Breast epithelium (tissue), 4 donors: ENCODE measurements around the gene RUVBL1. TPM values are rescaled to one million over a fixed set of nuclear protein-coding genes. Genes with fewer than 3 reads are reported as not detected.
A peak's percentile ranks its signal among the peaks of the same experiment; 100 is the strongest.

Experiments used
- DNase-seq, 2 donors: peaks; one replicate each; pipeline ENCODE4 v3.0.0-alpha.2; 2019; ENCODE audit warnings: low spot score in 2 of 2
- H3K27ac ChIP-seq, 2 donors: fragments of 200-600 bp; sonication (generic) in 1 of 2; one replicate each; pipeline ENCODE4 v1.5.1; 2016 to 2019; ENCODE audit warnings: mild to moderate bottlenecking in 1 of 2
- H3K27me3 ChIP-seq, 2 donors: fragments of 200-600 bp; sonication (generic) in 1 of 2; one replicate each; pipeline versions ENCODE4 v1.5.1 to v1.6.0; 2017 to 2019; ENCODE audit warnings: control low read depth in 1 of 2, mild to moderate bottlenecking in 1 of 2
- H3K36me3 ChIP-seq: fragments of 200-600 bp; one replicate; pipeline ENCODE4 v1.5.1; 2019
- H3K4me1 ChIP-seq, 2 donors: fragments of 200-600 bp; sonication (generic); one replicate each; pipeline ENCODE4 v1.5.1; 2016 to 2019; ENCODE audit warnings: control low read depth in 1 of 2
- H3K4me3 ChIP-seq, 3 donors: fragments of 200-600 bp; sonication (generic); 1 replicate in 2 of 3; 2 replicates in 1 of 3; pipeline ENCODE4 v1.5.1; 2016 to 2019; ENCODE audit warnings: mild to moderate bottlenecking in 3 of 3, moderate library complexity in 2 of 3
- H3K9me3 ChIP-seq, 2 donors: fragments of 200-600 bp; sonication (generic) in 1 of 2; one replicate each; pipeline ENCODE4 v1.5.1; 2016 to 2019; ENCODE audit warnings: control low read depth in 1 of 2
- POLR2A ChIP-seq: fragments of 450-650 bp; IDR thresholded peaks from one replicate; pipeline ENCODE4 v1.6.1; 2016; ENCODE audit warnings: antibody characterized with exemption, mild to moderate bottlenecking, moderate library complexity
- POLR2AphosphoS5 ChIP-seq, 3 donors: sonication (generic); formaldehyde crosslinking; IDR thresholded peaks; one replicate each; pipeline ENCODE4 v1.6.1; 2017; ENCODE audit warnings: antibody characterized with exemption in 3 of 3
- intact Hi-C: fragments of 100-400 bp; cut with DNase I; formaldehyde crosslinking; loops from one replicate; pipeline ENCODE4 v1.15.1; 2023; ENCODE audit warnings: low total_unique reads
- total RNA-seq, 3 donors: library from RNA; depleted of rRNA; stranded (reverse); fragments of >200 nt; gene quantifications; one replicate each; pipeline ENCODE4 v1.1.0, GENCODE V29; 2016
- TF ChIP-seq, protein P1 (sequence below), 3 donors: fragments of 450-650 bp; IDR thresholded peaks; one replicate each; pipeline ENCODE4 v1.5.1; 2016 to 2017; ENCODE audit warnings: antibody characterized with exemption in 3 of 3, mild to moderate bottlenecking in 3 of 3, moderate library complexity in 3 of 3

The RUVBL1 gene
- total RNA-seq, 3 donors from 2014 or later = 17.8 to 50.5 (median 36.0) TPM

DNA sequence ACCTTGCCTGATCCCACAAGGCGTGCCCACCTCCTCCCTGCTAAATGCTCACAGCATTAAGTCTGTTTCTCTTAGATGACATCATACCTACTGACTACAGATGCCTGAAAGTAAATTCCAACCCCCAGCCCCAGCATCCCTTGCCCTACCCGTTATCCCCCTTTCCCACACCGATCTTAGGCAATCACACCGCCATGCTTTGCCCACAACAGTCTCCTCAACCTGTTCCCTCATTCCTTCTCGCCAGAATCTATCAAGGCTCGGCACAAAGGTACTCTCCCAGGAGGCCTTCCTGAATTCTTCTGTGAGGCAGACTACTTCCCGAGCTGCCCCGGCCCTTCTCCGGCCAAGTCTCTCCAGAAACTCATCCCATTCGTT is 72.2 kb downstream of the RUVBL1 start:
- Histone ChIP-seq H3K9me3 (no peaks in the 10 kb centered on the region), H3K4me3 (peak overlapping the region; percentile 76 to 97 (median 96)), H3K4me1 (peaks cover 0 to 12% of the 10 kb centered on the region in 2 donors), H3K27me3 (no peaks in the 10 kb centered on the region), H3K27ac (peak overlapping the region; percentile 92 to 96), H3K36me3 (no peaks in the 10 kb centered on the region)
- TF ChIP-seq POLR2AphosphoS5 (IDR thresholded peaks at IDR 0.05) = no peak
- TF ChIP-seq, protein P1, sequence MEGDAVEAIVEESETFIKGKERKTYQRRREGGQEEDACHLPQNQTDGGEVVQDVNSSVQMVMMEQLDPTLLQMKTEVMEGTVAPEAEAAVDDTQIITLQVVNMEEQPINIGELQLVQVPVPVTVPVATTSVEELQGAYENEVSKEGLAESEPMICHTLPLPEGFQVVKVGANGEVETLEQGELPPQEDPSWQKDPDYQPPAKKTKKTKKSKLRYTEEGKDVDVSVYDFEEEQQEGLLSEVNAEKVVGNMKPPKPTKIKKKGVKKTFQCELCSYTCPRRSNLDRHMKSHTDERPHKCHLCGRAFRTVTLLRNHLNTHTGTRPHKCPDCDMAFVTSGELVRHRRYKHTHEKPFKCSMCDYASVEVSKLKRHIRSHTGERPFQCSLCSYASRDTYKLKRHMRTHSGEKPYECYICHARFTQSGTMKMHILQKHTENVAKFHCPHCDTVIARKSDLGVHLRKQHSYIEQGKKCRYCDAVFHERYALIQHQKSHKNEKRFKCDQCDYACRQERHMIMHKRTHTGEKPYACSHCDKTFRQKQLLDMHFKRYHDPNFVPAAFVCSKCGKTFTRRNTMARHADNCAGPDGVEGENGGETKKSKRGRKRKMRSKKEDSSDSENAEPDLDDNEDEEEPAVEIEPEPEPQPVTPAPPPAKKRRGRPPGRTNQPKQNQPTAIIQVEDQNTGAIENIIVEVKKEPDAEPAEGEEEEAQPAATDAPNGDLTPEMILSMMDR (IDR thresholded peaks at IDR 0.05) = no peak
- TF ChIP-seq POLR2A = no peak
- DNase-seq = no peak
- intact Hi-C loops = no loop called here

DNA sequence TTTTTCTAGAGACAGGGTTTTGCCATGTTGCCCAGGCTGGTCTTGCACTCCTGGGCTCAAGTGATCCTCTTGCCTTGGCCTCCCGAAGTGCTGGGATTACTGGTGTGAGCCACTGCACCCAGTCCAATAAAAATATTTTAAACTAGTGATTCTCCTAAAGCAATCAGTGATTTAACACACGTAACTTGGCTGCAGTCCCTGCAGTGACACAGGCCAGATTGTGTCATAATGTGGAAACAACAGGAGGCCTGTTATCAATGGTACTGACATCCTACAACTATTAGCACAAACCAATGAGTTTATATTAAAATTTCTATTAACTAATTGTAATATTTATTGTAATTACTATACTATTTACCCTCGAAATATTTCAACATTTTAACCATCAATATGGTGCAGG is 73.0 kb downstream of the RUVBL1 start:
- intact Hi-C loops = no loop called here
- no peak for TF ChIP-seq POLR2A
- TF ChIP-seq POLR2AphosphoS5 (IDR thresholded peaks at IDR 0.05) = no peak
- TF ChIP-seq, protein P1 (IDR thresholded peaks at IDR 0.05) = no peak
- no peaks in the 10 kb centered on the region for H3K36me3 ChIP-seq
- no peak for DNase-seq
- H3K4me3 ChIP-seq = no peak overlapping the region
- H3K4me1 ChIP-seq = peaks cover 0 to 12% of the 10 kb centered on the region in 2 donors
- no peaks in the 10 kb centered on the region for H3K27me3 ChIP-seq
- no peaks in the 10 kb centered on the region for H3K9me3 ChIP-seq
- no peak overlapping the region for H3K27ac ChIP-seq

DNA sequence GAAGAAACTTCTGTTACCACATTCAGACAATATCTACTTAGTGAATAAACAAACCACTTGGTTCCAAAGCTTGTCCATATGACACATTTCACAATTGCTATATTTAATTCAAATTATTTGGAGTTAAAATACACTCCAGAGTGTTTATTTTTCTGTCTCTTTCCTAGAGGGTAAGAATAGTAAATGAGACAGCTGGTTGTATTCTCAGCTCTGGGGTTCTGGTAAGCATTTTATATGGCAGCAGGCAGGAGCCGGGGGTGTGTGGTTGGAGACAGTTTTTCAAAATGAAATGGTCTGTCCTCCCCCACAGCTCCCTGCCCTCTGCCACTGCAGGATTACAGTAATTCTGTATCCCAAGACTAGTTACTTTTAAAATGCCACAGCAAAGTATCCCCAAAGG is 82.3 kb downstream of the RUVBL1 start:
- TF ChIP-seq, protein P1 (IDR thresholded peaks at IDR 0.05) = no peak
- TF ChIP-seq POLR2A = no peak
- TF ChIP-seq POLR2AphosphoS5 (IDR thresholded peaks at IDR 0.05) = no peak
- H3K36me3 ChIP-seq = no peaks in the 10 kb centered on the region
- H3K9me3 ChIP-seq = no peaks in the 10 kb centered on the region
- no peak overlapping the region for H3K4me3 ChIP-seq
- H3K27ac ChIP-seq = no peak overlapping the region
- DNase-seq = no peak
- H3K27me3 ChIP-seq = no peaks in the 10 kb centered on the region
- H3K4me1 ChIP-seq = no peaks in the 10 kb centered on the region
- intact Hi-C loops = no loop called here

DNA sequence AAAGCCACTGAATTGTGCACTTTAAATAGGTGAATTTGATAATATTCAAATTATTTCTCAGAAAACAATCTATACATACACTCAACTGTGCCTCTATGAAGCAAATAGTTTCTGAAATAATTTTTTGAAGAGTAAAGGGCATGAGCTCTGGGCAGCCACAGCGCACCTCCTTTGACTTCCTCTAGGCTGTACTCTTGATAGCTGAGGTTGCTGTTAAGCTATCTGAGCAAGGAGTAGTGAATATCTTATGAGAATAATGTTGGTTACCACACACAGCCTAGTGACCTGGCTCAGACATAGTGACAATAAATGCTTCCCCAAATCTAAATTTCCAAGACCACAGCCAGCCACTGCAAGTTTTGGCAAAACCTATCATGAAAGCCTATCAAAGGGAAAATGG is 83.0 kb downstream of the RUVBL1 start:
- Histone ChIP-seq H3K27ac (no peak overlapping the region), H3K4me1 (no peaks in the 10 kb centered on the region)
- intact Hi-C loops = no loop called here

DNA sequence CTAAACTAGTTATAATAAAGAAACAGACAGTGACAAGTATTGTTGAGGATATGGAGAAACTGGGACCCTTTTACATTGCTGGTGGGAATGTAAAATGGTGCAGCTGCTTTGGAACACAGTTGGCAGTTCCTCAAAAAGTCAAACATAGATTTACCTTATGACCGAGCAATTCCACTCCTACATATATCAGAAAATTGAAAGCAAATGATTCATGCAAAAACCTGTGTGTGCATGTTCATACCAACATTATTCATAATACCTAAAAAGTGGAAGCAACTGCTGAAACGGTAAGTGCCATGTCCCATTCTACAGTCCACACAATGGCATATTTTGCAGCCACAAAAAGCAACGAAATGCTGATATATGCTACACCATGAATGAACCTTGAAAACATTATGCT is 83.6 kb downstream of the RUVBL1 start:
- no peak overlapping the region for H3K27ac ChIP-seq
- H3K27me3 ChIP-seq = no peaks in the 10 kb centered on the region
- H3K4me1 ChIP-seq = no peaks in the 10 kb centered on the region
- H3K36me3 ChIP-seq = no peaks in the 10 kb centered on the region
- TF ChIP-seq, protein P1 (IDR thresholded peaks at IDR 0.05) = no peak
- TF ChIP-seq POLR2AphosphoS5 (IDR thresholded peaks at IDR 0.05) (no peak), POLR2A (no peak)
- DNase-seq = no peak
- H3K9me3 ChIP-seq = no peaks in the 10 kb centered on the region
- H3K4me3 ChIP-seq = no peak overlapping the region
- intact Hi-C loops = no loop called here

More for the DNA sequence above, 83.0 kb downstream of the RUVBL1 start:
- no peak for DNase-seq
- no peak for TF ChIP-seq POLR2AphosphoS5 (IDR thresholded peaks at IDR 0.05)
- TF ChIP-seq POLR2A = no peak
- TF ChIP-seq, protein P1 (IDR thresholded peaks at IDR 0.05) = no peak
- no peaks in the 10 kb centered on the region for H3K27me3 ChIP-seq
- no peak overlapping the region for H3K4me3 ChIP-seq
- H3K36me3 ChIP-seq = no peaks in the 10 kb centered on the region
- H3K9me3 ChIP-seq = no peaks in the 10 kb centered on the region
